Activated CD8-positive, alpha-beta memory T cell treated with anti-CD3 and anti-CD28 coated beads for 48 hours (primary cell): ENCODE results near the gene PPFIA3.
"Not testable (repeated sequence)": the region's sequence is repeated elsewhere in the genome, so short reads cannot be mapped to it uniquely, and the experiment has no call there.

Source experiments
- DNase-seq, 3 experiments: peaks; one replicate each; pipeline ENCODE4 v3.0.0-alpha.2; 2020; ENCODE audit warnings: low read depth in 2 of 3, low spot score in 2 of 3

The PPFIA3 gene

DNA sequence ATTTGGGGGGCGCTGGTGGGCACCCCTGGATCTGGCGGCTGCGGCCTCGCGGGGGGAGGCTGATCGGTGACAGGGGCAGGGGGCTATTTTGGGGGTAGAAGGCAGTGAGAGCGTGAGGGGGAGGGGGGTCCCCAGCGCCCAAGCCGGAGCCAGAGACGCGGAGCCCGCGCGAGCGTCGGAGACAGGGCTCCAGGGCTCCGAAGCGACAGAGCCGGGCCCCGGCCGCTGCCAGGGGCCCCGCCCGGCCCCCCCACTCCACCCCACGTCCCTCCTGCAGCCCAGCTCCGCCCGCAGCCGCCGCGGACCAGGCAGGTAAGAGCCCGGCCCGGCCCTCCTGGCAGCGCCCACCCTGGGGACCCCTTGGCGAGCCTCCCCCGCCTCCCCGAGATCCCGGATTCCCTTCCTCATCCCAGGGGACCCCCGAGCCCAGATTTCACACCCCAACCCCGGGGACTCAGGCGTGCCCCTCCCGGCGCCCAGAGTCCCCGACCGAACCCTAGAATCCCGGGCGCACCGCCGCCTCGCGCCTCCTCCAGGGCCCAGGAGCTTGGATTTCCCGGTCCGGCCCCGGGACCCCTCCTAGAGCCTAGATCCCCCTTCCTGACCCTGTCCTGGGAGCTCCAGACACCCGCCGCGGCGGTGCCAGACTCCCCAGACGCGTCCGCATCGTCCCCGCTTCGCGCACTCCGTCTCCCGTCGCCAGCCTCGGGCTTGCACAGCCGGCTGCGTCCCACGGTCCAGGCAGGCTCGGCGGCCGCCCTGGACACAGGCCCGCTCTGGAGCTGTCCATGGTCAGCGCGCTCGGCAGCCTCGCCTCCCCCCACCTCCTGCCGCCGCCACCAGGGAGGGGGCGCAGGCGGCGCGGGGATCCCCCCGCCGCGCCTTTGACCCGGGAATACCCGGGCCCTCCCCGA lies at the start of gene PPFIA3:
TSS of gene PPFIA3 (plus strand) at position 134 of the 914 bp plus-strand sequence. CDS start 8,330 bp downstream, outside the sequence.
- no peak for DNase-seq

- DNase-seq, result no peak
These were observed 48.9 kb upstream of the PPFIA3 start for GRCh38 chr19:49070416-49070815.

GRCh38 chr19:49071860-49072547 lies 47.3 kb upstream of the PPFIA3 start:
- no peak for DNase-seq

DNA sequence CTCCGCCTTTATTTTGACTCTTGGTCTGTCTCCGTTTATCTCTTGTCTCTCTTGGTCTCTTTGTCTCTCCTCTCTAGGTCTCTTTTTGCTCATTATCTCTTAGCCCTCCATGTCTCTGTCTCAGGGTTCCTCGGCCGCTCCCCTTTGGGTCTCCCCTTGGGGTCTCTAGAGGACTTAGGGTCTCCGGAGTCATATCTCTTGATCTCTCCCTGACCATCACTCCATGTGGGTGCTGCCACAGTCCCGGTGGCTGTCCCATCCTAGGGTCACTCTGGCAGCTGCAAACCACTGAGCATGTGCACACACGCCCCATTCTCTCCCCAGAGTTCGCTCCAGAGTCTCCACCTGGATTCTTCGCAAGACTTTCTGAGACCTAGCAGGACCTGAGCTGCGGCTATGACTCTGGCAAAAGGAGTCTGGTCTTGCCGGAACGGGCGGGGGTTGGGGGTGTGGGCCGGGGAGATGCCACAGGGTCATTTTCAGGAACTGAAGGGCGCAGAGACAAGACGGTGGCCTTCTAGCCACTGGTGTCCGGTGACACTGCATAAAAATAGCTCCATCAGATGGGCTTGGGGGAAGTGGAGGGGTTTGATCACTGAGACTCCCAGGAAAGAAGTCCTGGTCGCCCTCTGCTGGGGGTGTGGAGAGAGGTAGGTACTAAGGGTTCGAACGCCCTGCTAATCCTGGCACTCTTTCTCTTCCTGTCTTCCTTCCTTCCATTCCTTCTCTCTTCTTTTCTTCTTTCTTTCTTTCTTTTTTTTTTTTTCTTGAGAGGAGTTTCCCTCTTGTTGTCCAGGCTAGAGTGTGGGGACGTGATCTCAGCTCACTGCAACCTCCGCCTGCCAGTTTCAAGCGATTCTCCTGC lies 45.6 kb upstream of the PPFIA3 start:
- DNase-seq, result no peak

DNA sequence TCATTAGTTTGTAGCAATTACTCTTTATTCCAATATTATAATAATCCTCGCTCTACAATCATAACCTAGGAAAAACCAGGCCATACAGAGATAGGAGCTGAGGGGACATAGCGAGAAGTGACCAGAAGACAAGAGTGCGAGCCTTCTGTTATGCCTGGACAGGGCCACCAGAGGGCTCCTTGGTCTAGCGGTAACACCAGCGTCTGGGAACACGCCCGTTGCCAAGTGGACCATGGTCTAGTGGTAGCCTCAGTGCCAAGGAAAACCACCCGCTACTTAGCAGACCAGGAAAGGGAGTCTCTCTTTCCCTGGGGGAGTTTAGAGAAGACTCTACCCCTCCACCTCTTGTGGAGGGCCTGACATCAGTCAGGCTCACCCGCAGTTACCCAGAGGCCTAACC lies 44.5 kb upstream of the PPFIA3 start:
- not testable (repeated sequence) for DNase-seq

DNA sequence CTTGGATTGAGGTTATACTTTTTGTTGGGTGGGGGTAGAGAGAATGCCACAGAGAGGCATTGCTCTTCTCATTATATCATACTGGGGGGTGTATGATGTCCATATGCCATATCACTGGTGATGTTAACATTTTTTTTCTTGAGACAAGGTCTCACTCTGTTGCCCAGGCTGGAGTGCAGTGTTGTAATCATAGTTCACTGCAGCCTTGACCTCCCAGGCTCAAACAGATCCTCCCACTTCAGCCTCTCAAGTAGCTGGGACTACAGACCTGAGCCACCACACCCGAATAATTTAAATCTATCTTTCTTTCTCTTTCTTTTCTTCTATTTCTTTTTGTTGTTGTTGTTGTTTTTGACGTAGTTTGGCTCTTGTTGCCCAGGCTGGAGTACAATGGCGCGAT lies 39.0 kb upstream of the PPFIA3 start:
- no peak for DNase-seq

DNA sequence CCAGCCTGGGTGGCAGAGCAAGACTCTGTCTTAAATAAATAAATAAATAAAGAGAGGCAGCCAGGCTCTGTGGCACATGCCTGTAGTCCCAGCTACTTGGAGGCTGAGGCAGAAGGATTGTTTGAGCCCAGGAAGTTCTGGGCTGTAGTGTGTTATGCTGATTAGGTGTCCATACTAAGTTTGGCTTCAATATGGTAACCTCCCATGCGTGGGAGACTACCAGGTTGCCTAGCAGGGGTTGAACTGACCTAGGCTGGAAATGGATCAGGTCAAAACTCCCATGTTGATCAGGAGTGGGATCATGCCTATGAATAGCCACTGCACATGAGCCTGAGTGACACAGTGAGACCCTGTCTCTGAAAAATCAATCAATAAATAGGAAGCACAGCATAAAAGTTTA lies 38.1 kb upstream of the PPFIA3 start:
- no peak for DNase-seq

GRCh38 chr19:49084206-49085019 lies 34.9 kb upstream of the PPFIA3 start:
- no peak for DNase-seq

DNA sequence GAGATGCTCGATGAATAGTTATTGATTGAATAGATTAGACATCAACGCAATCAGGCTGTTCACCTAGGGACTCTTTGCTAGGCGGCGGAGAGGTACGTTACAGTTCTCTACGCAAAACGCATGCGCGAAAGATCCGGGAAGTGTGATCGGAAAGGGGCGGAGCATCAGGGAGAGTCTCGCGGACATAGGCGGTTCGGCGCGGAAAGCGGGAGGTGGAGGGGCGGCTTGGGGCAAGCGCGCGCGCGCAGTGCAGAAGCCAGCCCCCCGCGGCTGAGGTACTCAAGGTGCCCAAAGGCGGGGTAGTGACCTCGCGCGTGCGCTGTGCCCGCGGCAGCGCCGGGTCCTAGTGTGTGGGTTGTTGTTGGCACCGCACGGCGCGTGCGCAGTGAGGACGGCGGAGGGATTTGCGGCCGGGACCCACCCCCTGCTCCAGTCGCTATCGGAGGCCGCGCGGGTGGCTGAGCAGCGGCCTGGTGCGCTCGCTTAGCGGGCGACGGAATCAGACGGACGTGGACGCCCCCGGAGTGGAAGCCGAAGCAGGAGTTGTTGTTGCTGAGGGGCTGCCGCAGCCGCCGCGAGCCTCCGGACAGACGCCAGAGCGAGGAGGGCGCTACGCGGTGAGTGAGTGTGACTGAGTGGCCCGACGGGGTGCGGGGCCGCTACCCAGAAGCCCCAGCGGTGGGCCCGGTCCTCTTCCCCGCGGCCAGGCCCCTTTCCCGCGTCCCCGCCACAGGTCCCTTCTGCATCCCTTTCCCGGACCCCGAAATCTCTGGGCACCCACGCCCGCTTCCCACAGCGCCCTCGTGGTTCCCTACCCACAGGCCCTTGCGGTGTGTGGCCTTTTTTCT lies 34.1 kb upstream of the PPFIA3 start, which contains the start of gene SNRNP70:
TSS of gene SNRNP70 (plus strand) at position 432 of the 848 bp plus-strand sequence. CDS start 964 bp downstream, outside the sequence.
- DNase-seq, result peak; percentile 93 to 99 (median 97)

- no peak for DNase-seq
These were observed 33.5 kb upstream of the PPFIA3 start for GRCh38 chr19:49085868-49086232.

DNA sequence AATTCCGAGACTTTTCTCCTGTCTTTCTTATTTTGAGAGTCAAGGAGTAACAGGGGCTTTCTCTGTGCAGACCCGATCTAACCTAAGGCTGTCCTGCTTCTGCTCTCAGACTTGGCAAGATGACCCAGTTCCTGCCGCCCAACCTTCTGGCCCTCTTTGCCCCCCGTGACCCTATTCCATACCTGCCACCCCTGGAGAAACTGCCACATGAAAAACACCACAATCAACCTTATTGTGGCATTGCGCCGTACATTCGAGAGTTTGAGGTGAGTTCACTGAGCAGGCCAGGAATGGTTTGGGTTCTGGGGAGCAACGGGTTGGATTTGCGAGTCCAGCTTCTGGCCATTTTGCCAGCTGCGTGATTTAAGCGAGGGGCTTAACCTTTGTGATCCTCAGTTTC lies 33.0 kb upstream of the PPFIA3 start:
- no peak for DNase-seq

DNA sequence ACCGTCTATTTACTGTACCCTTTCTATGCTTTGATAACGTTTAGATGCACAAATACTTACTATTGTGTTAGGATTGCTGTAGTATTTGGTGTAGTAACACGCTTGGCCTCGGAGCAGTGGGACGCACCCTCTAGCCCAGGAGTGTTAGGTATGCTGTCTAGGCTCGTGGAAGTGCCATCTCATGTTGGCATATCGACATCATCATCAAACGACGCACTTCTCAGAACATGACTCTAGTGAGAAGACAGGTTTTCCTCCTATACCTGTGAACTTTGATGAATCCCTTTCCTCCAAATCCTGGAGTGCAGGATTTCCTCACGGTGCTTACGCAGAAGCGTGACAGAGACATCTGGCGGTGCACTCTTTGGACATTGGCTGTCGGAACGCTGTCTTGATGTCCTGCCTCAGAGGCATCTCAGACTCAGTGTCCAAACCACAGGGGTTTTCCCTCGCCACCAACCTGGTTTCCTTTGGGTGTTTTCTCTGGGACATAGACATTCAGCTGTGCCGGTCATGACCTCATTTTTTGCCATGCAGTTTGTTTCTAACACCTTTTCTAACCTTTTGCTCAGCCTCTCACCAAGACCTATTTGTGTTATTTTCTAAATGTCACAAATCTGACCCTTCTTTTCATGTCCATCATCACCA lies 27.8 kb upstream of the PPFIA3 start:
- DNase-seq, result no peak

DNA sequence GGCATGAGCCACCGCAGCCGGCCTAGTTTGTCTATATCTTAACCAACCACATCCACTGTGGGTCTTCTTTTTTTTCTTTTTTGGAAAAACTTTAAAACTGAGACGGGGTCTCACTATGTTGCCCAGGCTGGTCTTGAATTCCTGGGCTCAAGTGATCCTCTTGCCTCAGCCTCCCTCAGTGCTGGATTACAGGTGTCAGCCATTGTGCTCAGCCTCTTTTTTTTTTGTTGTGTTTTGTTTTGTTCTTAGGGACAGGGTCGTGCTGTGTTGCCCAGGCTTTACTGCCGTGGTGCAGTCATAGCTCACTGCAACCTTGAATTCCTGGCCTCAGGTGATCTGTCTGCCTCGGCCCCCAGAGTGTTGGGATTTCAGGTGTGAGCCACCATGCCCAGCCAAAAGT lies 26.7 kb upstream of the PPFIA3 start:
- DNase-seq, result no peak

- no peak for DNase-seq
These were observed 24.6 kb upstream of the PPFIA3 start for GRCh38 chr19:49094505-49095482.

DNA sequence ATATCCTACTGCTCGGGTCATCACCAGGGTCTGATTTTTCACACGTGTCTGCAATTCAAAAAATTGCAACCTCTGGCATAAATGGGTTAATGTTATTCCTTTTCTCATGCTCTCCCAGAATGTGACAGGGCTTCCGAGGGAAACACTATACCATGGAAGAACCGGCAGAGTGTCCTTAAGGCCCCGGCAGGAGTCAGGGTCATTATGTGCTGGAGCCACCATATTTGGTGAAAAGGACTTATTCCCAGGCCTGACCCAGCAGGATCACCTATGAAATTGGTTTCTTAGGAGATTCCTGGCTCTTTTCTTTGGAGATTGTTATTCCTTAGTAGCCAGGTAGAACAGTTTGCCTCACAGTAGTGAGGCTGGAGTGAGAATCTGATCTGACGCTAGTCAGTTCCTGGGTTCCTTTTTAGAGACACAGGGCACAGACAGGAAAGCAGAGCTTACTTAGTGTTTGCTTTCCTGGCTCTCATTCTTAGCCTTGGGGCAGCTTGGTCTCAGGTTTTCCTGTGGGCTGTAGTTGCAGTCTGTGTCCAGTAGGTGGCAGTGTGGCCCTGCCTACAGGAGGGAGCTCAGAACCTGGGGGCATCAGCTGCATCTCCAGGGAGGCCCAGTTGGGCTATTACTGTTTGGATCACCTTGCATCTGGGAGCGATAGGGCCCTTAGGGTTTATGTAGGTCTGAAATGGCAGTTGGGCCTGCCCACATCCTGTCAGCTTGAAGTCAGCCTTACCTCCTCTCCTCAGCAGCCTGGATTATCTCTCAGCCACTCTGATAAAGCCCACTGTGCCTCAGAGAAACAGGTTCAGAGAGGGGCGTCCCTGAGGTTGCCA lies 21.7 kb upstream of the PPFIA3 start:
- DNase-seq, result peak in 1 of 3 experiments; percentile 50

GRCh38 chr19:49098795-49099194 lies 20.5 kb upstream of the PPFIA3 start:
- no peak for DNase-seq

DNA sequence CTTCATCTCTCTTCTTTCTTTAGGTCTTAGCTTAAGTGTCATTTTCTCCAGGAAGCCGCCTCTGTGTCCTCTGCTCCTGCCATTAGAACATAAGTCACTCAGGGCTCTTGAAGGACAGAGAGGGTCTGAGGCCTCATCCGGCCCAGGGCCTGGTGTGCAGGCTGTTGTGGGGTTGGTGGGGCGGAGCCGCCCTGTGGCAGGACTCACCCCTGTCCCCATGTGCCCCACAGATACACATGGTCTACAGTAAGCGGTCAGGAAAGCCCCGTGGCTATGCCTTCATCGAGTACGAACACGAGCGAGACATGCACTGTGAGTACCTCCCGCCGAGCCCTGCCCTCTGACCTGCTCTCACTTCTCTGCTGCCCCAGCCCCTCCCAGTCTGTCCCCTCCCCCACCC lies 18.2 kb upstream of the PPFIA3 start:
- no peak for DNase-seq
